ENCODE results near the gene TBX19.
A peak's percentile ranks its signal among the peaks of the same experiment; 100 is the strongest.
"Not testable (repeated sequence)": the region's sequence is repeated elsewhere in the genome, so short reads cannot be mapped to it uniquely, and the experiment has no call there.

TBX19 gene

DNA sequence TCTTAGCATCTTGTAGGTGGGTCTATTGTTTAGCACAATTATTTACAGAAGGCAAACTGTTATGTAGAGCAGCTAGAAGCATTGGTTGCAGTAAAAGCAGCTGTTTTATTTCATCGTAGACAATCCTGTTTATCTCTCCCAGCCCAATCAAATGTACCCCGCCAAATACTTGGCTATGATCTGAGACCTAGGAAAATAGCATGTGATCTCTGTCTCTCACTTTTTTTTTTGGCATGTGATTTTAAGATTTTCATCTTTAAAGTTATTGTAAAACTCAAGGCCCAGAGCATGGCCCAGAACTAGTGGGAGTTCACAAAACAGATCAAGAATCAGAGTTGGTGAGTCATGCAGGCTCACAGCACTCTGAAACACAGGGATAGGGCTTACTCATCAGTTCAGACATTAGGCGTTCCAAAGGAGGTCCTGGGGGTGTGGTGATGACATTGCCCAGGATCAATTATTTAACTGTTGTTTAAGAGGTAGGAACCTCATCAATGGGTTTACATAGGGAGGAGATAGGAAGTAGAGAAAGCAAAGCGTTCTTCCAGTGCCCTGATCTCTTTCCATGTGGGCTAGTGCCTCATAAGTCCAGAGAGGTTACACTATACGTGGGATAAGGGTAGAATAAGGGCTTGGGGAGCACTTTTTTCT lies 40.2 kb downstream of the TBX19 start:
- peak; percentile 26 for DNase-seq (ENCODE audit: low spot score)

DNA sequence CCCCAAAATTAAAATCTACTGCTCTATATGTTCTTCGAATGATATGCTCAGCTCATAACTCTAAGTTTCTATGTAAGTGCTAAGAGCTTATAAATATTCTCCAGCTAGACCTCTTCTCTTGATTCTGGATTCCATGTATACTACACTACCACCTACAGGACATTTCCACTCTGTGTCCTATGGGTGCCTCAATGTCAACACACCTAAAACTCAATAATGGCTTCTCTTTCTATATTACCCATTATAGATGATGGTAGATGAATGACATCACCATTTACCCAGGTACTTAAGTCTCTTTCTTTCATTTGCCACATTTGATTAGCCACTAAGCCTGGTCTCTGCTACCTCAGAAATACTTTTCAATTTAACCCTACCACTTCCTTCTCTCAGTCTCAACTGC lies 41.3 kb downstream of the TBX19 start:
- DNase-seq (ENCODE audit: low spot score) = no peak

DNA sequence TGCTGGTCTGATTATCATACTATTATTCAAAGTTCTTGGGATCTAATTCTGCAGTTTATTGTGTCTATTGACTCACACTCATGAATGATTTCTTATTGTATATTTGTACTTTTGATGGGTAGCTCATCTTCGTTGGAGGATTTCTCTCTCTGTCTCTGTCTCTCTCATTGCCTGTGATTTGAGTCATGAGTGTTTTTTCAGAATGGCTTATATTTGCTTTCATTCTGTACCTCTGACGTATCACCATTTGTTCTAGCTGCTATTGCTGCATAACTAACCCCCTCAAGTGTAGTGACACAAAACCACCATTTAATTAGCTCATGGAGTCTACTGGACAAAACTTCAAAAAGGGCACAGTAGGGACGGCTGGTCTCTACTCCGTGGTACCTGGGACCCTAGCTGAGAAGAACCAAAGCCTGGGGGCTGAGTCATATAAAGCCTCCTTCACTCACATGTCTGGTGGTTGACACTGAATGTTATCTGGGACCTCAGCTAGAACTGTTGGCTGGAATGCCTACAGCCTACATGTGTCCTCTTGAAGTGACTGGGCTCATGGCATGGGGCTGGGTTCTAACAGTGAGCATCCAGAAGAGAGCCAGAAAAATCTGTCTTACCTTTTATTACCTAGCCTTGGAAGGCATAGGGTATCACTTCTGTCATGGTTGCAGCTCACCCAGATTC lies 44.2 kb downstream of the TBX19 start:
- no peak for DNase-seq (ENCODE audit: low spot score)

DNA sequence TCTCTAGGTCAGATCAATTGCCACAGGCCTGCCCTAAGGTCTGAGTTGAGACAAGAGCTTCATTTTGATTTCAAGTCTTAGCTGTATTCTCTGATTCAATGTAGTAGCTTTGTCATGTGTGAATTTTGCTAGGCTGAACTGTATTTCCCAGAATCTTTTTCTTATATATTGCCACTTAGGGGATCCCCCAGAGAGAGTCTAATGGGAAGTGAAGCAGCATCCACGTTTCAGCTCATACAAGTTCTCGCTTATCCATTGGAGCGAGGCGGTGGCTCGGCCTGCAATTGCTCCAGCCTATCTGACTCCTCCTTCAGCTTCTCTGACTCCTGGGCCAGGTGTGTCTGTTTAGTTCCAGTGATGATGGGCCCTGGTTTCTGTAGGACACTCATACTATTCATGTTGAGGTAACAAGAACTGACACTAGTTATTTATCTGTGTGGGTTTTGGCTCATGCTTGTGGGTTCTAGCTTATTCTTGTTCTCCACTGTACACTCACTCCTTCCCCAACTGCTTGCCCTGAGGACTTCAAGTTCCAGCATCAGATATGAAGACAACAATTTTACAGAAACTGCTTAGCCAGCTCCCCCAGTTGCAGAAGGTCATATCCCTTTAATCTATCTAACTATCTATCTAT lies 48.2 kb downstream of the TBX19 start:
- DNase-seq (ENCODE audit: low spot score) = no peak

DNA sequence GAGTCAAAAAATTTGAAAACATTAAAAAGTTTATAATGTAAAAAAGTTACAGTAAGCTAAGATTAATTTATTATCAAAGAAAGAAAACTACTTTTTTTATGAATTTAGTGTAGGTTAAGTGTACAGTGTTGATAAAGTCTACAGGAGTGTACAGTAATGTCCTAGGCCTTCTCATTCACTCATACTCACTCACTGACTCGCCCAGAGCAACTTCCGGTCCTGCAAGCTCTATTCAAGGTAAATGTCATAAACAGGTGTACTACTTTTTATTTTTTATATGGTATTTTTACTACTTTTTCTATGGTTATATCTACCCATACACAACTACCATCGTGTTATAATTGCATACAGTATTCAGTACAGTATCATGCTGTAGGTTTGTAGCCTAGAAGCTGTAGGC lies 49.6 kb downstream of the TBX19 start:
- DNase-seq (ENCODE audit: low spot score) = no peak

DNA sequence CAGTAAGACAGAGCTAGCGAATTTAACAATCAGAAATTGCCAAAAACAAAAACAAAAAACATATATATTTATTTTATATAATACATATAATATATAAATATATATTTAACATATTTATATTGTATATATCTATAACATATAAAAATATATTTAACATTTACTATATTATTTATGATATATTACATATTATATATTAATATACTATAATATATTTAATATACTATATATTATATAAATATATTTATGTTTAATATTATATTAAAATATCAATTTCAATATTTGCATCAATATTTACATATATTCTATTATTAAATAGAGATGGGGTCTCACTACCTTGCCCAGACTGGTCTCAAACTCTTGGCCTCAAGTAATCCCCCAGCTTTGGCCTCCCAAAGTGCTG lies 50.9 kb downstream of the TBX19 start:
- no peak for DNase-seq (ENCODE audit: low spot score)

DNA sequence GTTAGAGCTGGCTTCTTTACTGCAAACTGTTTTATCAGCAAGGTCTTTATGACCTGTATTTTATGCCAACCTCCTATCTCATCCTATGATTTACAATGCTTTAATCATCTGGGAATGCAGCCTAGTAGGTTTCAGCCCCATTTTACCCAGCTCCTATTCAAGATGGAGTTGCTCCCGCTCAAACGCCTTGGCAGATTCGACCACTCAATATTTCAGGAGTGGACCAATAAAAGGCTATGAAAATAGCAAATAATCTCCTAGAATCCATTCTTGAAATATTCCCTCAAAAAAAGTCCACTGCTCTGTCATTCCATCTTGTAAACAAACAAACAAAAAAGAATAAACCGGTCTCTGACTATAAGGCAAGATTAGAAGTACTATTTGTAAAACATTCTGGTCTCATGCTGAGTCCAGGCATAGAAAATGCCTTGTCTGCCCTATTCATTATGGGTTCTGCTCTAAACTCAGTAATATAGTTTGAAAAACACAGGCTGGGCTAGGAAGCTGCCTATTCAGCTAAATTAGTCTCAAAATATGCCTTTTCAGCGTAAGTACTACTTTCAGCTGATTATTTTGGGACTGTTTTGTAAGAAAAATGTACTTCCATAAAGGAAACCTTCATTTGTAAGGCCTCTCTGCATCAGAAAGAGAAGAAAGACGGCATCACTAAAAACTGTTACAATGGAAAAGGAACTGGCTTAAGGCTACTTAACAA lies 53.0 kb downstream of the TBX19 start:
- DNase-seq (ENCODE audit: low spot score) = no peak

DNA sequence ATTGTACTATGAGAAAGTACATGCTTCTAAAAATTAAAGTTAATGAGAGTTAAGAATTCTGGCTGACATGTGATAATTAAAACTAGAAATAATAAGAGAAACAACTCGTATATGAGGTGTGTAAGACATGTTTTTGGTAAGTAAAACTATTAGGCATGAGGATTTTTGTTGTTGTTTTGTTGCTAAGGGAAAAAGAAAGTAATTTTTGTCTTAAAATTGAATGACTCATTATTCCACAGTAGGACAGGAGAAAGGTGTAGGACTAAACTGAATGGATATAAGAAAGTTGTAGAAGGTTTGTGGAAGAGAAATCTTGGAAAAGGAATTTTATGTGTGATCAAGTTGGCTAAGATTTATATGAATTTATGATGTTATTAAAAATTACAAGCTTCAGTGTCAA lies 54.8 kb downstream of the TBX19 start:
- DNase-seq (ENCODE audit: low spot score) = no peak

DNA sequence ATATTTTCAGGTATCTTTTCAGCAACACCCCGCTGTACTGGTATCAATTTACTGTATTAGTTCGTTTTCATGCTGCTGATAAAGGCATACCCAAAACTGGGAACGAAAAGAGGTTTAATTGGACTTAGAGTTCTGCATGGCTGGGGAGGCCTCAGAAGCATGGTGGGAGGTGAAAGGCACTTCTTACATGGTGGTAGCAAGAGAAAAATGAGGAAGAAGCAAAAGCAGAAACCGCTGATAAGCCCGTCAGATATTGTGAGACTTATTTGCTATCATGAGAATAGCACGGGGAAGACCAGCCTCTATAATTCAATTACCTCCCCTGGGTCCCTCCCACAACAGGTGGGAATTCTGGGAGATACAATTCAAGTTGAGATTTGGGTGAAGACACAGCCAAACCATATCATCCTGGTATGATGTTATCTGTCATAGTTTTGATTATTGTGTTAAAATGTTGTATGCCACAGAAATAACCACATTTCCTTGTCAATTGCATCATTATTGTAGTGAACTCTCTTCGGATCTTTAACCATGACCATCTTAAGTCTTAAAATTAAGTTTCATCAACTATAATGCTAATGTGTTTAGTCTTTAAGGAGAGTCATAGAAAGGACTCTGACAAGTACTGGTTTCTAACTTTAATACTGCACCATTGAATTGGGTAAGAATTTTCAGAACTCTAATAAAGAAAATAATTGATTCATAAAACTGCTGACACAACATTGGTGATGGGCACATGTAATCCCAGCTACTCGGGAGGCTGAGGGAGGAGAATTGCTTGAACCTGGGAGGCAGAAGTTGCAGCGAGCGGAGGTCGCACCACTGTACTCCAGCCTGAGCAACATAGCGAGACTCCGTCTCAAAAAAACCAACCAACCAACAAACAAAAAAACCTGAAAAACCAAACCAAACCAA lies 58.2 kb downstream of the TBX19 start:
- no peak for DNase-seq (ENCODE audit: low spot score)

DNA sequence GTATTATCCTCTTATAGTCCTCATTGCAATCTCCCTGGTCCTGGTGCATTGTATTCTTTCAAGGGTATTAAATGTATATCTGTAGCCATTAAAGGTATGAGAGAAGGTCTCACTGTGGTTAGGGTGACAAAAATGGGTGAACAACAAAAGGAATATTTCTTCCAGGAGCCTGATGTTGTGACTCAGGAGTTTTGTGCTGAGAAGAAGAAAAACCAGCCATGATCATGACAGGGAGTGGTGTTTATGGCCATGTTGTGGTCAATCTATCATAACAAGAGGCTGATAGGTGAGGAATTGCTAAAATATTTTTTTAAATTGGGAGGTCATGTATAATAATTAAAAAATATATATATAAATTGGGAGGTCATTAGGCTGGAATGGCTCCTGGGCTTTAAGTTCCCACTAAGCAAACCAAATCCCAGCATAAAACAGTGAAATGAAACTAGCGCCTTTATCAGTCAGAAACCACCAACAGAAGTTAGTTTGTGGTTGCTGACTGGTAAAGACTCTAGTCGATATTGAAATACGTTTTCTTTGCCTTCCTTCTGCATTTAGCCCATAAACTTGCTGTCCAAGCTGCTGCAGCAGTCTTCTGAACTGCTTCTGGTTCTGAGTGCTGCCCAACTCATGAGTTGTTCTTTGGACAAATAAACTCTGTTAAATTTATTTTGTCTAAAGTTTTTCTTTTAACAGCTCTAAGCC lies 60.3 kb downstream of the TBX19 start:
- DNase-seq (ENCODE audit: low spot score) = no peak

DNA sequence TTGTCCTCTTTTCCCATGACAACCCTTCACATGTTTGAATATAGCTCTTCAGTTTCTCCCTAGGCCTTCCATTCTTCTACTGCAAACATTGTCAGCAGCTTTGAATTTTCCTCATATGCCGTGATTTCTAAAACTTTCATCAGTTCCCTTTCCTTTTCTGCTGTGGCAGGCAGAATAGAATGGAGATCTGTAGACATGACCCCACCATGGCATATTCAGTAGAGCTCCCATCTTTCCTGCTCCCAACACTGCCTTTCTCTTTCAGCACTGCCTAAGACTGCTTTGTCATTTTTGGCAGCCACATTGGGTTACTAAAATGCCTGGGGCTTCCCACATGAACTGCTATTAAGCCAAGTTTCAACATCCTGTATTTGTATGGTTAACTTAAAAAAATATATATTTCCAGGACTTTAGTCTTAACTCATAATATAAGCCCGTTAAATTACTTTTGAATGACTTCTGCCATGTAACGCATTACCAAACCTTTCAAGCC lies 60.9 kb downstream of the TBX19 start:
- no peak for DNase-seq (ENCODE audit: low spot score)

DNA sequence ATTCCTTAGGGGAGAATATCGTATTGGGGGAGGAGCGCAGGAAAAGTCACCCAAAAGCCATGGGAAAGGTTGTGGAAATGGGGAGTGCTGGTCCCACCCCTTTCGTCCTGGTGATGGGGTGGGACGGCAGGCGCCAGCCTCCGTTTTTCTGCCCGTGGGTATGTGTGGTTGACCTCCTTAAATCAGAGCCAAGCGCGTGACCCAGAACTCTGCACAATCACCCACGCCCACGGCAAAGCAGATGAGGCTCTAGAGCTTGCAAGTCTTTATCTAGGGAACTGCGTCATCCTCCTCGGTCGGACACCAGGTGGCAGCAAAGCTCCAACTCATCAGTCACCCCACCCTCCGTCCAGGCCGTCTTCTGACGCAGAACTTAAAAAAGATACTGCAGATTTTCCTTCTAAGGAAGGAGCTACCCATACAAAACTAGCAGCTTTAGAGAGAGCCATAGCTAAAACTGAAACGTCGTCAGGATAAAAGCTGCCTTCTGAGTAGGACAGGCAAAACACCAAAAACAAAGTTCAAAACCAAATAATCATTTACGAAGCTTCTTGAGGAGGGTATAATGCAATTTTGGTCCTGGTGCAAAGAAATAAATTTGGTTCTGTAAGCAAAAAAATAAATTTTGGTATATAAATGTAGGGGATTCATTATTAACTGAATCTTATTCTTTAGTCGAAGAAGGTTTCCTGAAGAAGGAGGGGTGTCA lies 62.0 kb downstream of the TBX19 start:
- peak; percentile 90 for DNase-seq (ENCODE audit: low spot score)

DNA sequence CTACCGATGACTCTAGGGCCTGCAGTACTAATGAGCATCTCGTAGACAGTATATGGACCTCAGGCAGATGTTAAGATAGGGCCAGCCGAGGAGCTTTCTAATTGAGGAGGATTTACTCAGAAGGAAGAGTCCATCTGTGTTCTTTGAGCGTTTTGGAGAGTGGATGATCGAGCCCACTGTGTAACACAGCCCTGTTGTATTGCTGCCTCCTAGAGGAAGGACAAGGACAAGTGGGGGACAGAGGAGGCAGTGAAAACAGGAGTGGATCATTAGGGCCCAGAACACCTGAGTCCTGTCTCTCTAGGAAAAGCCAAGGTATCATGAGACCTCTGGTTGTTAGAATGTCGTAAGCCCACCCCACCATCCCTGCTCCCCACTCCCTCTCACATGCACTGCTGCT lies 62.9 kb downstream of the TBX19 start:
- no peak for DNase-seq (ENCODE audit: low spot score)

DNA sequence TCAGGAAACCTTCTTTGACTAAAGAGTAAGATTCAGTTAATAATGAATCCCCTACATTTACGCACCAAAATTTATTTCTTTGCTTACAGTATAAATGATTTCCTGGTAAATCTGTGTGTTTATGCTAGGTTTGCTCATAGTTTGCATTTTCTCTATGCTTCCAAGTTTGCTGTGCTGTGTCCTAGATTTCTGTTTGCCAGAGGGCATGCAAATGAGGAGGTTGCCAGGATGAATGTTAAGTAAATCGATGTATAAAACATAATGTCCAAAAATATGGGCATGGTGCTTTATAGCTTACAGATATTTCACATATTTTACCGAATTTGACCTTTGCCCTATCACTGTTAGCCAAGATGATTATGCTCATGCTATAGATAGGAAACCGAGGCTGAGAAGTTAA lies 63.8 kb downstream of the TBX19 start:
- DNase-seq (ENCODE audit: low spot score) = no peak

DNA sequence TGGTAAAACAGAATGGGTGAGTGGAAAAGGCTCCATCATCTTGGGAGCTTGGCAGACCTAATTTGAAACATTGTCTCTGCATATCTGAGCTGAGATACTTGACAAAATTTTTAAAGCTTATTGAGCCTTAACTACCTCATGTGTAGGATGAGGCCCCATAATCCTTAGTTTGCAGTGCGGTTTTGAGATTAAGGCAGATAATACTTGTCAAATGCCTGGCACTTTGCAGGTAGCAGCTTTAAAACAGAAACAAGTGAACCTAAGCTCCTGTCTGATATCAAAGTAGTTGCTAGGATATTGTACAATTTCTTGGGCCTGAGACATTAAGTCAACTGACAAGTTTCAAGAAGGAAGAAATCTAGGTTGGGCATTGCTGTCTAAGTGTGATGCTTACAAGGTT lies 65.3 kb downstream of the TBX19 start:
- no peak for DNase-seq (ENCODE audit: low spot score)

DNA sequence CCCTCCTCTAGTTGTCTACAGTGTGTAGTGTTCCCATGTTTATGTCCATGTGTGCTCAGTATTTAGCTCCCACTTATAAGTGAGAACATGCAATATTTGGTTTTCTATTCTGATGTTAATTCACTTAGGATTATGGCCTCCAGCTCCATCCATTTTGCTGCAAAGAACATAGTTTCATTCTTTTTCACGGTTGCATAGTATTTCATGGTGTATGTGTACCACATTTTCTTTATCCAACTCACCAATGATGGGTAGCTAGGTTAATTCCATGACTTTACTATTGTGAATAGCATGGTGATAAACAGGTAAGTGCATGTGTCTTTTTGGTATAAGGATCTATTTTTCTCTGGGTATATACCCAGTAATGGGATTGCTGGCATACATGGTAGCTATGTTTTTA lies 67.0 kb downstream of the TBX19 start:
- no peak for DNase-seq (ENCODE audit: low spot score)

DNA sequence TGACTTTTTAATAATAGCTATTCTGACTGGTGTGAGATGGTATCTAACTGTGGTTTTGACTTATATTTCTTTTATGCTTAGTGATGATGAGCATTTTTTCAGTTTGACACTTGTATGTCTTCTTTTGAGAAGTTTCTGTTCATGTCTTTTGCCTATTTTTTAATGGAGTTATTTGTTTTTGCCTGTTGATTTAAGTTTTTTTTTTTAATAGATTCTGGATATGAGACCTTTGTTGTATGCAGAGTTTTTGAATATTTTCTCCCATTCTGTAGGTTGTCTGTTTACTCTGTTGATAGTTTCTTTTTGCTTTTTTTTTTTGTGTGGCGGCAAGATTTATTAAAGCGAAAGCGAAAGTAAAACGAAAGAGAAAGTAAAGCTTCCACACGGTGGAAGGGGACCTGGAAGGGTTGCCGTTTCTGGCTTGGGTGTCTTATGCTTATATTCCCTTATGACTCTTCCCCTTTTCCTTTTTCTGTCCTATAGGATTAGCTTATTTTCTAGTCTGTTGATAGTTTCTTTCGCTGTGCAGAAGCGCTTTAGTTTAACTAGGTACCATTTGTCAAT lies 67.6 kb downstream of the TBX19 start:
- DNase-seq (ENCODE audit: low spot score) = no peak

DNA sequence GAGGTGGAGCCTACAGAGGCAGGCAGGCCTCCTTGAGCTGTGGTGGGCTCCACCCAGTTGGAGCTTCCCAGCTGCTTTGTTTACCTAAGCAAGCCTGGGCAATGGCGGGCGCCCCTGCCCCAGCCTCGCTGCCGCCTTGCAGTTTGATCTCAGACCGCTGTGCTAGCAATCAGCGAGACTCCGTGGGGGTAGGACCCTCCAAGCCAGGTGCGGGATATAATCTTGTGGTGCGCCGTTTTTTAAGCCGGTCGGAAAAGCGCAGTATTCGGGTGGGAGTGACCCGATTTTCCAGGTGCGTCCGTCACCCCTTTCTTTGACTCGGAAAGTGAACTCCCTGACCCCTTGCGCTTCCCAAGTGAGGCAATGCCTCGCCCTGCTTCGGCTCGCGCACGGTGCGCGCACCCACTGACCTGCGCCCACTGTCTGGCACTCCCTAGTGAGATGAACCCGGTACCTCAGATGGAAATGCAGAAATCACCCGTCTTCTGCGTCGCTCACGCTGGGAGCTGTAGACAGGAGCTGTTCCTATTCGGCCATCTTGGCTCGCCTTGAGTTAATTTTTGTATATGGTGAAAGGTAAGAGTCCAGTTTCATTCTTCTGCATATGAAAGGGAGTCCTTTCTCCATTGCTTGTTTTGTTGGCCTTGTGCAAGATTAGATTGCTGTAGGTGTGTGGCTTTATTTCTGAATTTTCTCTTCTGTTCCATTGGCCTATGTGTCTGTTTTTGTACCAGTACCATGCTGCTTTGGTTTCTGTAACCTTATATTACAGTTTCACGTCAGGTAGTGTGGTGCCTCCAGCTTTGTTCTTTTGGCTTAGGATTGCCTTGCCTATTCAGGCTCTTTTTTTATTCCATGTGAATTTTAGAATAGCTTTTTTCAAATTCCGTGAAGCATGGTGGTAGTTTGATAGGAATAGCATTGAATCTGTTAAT lies 73.9 kb downstream of the TBX19 start:
- not testable (repeated sequence) for DNase-seq (ENCODE audit: low spot score)

All from putamen (tissue), 1 donor.